ENCODE measurements around the gene CXCL8. TPM values are rescaled to one million over a fixed set of nuclear protein-coding genes. Genes with fewer than 3 reads are reported as not detected.

CXCL8 gene
- total RNA-seq, 1 donor: 2.4 TPM

DNA sequence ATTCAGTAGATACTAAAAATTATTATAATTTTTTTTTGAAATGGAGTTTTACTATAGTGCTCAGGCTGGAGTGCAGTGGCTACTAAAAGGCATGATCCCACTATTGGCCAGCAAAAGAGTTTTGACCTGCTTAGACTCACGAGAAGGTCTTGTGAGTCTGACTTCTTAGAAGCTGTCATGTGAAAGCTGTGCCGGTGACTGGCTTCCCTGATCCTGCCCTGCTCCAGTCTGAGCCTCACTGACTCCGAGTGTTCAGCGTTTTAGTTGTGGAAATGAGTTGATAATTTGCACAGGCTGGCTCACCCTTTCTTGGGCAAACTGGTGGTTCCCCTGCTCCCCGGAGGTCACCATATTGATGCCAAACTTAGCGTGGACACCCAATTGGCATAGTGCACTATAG lies 16.4 kb upstream of the CXCL8 start:
- TF ChIP-seq, protein P1, sequence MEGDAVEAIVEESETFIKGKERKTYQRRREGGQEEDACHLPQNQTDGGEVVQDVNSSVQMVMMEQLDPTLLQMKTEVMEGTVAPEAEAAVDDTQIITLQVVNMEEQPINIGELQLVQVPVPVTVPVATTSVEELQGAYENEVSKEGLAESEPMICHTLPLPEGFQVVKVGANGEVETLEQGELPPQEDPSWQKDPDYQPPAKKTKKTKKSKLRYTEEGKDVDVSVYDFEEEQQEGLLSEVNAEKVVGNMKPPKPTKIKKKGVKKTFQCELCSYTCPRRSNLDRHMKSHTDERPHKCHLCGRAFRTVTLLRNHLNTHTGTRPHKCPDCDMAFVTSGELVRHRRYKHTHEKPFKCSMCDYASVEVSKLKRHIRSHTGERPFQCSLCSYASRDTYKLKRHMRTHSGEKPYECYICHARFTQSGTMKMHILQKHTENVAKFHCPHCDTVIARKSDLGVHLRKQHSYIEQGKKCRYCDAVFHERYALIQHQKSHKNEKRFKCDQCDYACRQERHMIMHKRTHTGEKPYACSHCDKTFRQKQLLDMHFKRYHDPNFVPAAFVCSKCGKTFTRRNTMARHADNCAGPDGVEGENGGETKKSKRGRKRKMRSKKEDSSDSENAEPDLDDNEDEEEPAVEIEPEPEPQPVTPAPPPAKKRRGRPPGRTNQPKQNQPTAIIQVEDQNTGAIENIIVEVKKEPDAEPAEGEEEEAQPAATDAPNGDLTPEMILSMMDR (IDR thresholded peaks at IDR 0.05; ENCODE audit: insufficient read depth, low read length): no peak
- DNase-seq (ENCODE audit: low read depth): no peak
- H3K4me3 ChIP-seq (ENCODE audit: low read depth, low read length): no peak overlapping the region

DNA sequence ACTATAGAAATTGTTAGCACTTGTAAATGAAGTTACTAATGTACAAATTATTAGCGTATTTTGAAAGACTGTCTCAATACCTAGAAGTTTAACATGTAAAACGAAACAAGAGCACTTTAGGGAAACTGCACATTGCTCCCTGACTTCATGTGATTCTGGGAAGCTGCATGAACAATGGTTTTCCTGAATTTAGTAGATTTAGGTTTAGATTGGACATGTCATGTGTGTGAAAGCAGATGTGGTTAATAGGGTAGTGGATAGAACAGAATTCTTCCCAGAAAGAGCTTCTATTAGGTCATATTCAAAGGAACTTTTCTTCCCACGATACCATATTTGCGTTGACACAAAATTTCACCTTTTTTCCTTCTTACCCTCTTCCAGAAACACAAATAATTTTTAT lies 14.9 kb upstream of the CXCL8 start:
- no peak overlapping the region for H3K4me3 ChIP-seq (ENCODE audit: low read depth, low read length)
- DNase-seq (ENCODE audit: low read depth): no peak
- TF ChIP-seq, protein P1 (IDR thresholded peaks at IDR 0.05; ENCODE audit: insufficient read depth, low read length): no peak

DNA sequence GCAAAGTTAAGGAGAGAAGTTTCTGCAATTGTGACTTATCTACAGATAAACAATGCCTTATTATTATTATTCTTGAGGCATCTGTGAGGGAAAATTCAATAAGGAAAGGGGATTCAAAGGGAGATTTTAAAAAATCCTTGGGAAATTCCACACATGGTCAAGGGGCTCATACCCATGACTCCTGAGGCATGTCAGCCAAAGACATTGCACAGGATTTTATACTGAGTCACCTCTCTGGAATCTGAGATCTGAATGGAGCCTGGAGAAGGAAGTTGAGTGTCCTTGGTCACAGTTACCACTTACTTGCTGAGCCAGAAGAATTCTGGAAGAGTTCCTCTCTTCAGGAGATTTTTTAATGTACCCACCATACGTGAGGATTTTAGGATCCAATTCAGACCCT lies 14.4 kb upstream of the CXCL8 start:
- peak; percentile 94 for DNase-seq (ENCODE audit: low read depth)
- TF ChIP-seq, protein P1 (IDR thresholded peaks at IDR 0.05; ENCODE audit: insufficient read depth, low read length): no peak
- no peak overlapping the region for H3K4me3 ChIP-seq (ENCODE audit: low read depth, low read length)

DNA sequence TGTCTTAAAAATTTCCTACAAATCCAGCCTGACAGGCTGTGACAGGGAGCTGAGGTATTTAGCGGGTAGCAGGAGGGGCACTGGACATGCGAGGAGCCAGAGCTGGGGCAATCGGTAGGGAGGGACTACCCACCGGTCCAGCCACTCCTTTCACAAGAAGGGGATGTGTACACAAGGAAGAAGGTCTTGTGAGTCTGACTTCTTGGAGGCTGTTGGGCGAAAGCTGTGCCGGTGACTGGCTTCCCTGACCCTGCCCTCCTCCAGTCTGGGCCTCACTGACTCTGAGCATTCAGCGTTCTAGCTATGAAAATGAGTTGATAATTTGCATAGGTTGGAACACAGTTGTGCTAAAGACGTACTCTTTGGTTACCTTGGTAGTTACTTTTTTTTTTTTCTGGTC lies 12.7 kb upstream of the CXCL8 start:
- TF ChIP-seq, protein P1 (IDR thresholded peaks at IDR 0.05; ENCODE audit: insufficient read depth, low read length): no peak
- no peak for DNase-seq (ENCODE audit: low read depth)

DNA sequence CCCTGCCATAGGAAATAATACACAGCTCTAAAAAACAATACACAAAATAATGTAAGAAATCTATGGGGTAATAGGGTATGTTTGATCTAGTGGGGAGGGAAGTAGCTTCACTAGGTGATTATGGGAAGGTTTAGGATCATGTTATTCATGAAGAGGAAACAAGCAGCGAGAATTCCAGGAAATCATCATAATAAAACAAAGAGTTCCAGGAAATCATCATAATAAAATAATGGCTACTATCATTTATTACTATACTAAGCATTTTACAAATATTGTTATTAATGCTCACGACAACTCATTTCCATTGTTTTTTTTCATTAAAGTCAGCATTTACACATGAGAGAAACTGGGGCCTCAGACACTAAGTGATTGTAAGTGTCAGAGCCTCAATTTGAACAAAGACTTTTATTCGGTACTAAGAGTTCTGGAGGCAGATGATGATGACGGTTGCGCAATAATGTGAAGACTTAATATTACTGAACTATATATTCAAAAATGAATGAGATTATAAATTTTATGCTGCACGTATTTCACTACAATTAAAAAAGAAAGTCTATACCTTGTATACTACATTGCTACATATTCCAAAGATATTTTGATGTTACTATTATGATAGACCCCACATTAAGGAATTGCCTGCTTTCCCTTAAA lies 12.2 kb upstream of the CXCL8 start:
- no peak for DNase-seq (ENCODE audit: low read depth)
- TF ChIP-seq, protein P1 (IDR thresholded peaks at IDR 0.05; ENCODE audit: insufficient read depth, low read length): no peak
- no peak overlapping the region for H3K4me3 ChIP-seq (ENCODE audit: low read depth, low read length)

More for the DNA sequence above, 12.7 kb upstream of the CXCL8 start:
- H3K4me3 ChIP-seq (ENCODE audit: low read depth, low read length): no peak overlapping the region

DNA sequence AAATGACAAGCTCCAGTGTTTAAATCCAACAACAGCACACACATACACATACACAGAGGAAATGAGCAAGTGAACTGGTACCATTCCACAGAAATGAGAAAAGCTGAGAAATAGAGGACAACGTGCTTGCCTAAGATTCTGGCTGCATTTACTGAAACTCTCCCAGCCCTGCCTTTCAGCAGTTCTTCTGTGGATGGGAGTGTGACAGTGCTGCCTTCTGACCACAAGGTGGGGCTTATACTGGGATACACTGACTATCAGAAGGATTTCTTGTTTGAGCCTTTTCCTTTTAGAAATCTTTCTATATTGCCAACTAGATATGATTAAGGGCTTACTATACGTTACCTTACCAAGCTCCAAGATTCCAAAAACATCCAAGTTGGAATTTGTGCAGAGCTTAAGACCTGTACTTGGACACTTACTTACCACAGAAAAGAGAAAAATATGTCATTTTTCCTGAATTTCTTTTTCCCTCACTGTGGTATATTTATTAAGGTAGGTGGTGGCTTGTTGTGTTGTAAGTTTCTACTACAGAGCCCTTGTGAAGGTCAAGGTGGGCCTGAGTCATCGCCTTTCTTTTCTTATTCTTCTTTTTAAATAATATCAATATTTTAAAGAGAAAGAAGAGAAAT lies 10.7 kb upstream of the CXCL8 start:
- no peak overlapping the region for H3K4me3 ChIP-seq (ENCODE audit: low read depth, low read length)
- TF ChIP-seq, protein P1 (IDR thresholded peaks at IDR 0.05; ENCODE audit: insufficient read depth, low read length): peak; percentile 94
- DNase-seq (ENCODE audit: low read depth): peak; percentile 96
